HG02938 (cell line): ENCODE results near the gene RHOT1.
A peak's percentile ranks its signal among the peaks of the same experiment; 100 is the strongest.
"Not testable (repeated sequence)": the region's sequence is repeated elsewhere in the genome, so short reads cannot be mapped to it uniquely, and the experiment has no call there.

ENCODE experiments used
- ATAC-seq: cut with Tn5 transposase; IDR thresholded peaks from one replicate; pipeline ENCODE4 v1.9.1; 2021; ENCODE audit warnings: mild to moderate bottlenecking, moderate library complexity; ENCODE audit not compliant: unreplicated experiment

RHOT1 gene

DNA sequence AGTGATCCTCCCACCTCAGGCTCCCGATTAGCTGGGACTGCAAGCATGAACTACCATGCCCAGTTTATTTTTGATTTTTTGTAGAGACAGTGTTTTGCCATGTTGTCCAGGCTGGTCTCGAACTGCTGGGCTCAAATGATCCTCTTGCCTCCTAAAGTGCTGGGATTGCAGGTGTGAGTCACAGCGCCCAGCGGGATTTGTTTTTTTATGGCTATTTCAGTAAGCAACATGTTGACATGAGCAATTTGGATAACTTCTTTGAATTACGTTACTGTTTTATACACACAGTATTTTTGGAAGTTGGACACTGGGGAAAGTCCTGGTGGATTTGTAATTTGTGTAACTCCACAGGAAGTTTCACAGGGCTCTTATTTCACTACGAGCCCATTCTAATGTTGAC lies 18.5 kb upstream of the RHOT1 start:
- ATAC-seq, result no peak

GRCh38 chr17:32124985-32125847 lies 17.1 kb upstream of the RHOT1 start:
- no peak for ATAC-seq

- no peak for ATAC-seq
These were observed 16.5 kb upstream of the RHOT1 start for GRCh38 chr17:32125848-32126153.

DNA sequence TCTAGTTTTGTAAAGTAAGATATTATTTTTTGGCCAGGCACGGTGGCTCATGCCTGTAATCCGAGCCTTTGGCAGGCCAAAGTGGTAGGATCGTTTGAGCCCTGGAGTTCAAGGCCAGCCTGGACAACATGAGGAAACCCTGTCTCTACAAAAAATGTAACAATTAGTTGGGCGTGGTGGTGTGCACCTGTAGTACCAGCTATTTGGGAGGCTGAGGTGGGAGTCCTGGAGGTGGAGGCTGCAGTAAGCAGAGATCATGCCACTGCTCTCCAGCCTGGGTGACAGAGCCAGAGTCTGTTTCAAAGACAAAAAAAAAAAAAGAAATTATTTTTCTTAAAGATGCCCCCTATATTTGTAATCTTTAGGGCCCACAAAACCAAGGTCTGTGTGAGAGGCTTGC lies 16.0 kb upstream of the RHOT1 start:
- no peak for ATAC-seq

GRCh38 chr17:32126746-32127145 lies 15.6 kb upstream of the RHOT1 start:
- ATAC-seq, result no peak

GRCh38 chr17:32127158-32127897 lies 15.0 kb upstream of the RHOT1 start:
- peak; percentile 72 for ATAC-seq

DNA sequence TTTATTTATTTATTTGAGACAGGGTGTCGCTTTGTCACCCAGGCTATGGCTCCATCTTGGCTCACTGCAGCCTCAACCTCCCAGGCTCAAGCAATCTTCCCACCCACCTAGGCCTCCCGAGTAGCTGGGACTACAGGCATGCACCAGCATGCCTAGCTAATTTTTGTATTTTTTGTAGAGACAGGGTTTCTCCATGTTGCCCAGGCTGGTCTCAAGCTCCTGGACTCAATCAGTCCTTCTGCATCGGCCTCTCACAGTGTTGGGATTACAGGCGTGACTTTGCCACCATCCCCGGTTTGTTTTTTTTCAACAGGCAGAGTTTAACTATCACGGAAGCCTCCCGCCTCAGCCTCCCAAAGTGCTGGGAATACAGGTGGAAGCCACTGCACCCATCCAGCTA lies 13.8 kb upstream of the RHOT1 start:
- ATAC-seq, result not testable (repeated sequence)

- ATAC-seq, result not testable (repeated sequence)
These were observed 6.7 kb upstream of the RHOT1 start for GRCh38 chr17:32135497-32136117.

DNA sequence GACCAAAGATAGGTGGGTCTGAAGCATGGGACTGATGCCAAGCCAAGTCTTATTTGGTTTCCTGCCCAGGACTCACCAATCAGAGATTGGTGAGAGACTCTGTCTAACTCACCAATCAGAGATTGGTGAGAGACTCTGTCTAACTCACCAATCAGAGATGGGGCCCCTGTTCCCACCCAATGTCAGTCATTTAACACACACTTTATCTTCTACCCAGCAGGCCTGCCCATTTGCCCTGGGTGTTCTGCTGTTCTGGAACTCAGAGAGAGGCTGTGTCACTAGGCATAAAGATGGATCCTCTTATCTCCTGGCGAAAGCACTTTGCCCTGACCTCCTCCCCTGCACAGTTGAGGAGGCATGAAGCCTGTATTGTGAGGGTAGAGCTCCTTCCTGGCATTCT lies 5.4 kb upstream of the RHOT1 start:
- no peak for ATAC-seq

GRCh38 chr17:32139504-32139903 lies 2.8 kb upstream of the RHOT1 start:
- ATAC-seq, result not testable (repeated sequence)

DNA sequence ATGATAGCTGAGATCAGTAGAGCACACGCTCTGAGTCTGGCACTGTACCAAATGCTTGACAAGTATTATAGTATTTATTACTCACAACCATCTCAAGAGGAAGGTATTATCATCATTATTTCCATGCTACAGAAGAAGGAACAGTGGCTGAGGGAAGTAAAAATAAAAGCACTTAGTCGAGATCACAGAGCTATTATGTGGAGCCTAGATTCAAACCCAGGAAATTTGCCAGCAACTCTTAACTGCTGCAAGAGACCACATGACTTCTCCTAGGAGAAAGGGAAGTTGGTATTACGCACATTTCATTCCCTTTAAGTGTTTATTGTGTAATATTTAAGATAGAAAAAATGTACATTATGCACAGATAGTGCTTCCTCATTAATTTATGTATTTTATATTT lies 1.0 kb upstream of the RHOT1 start:
- ATAC-seq, result no peak

- ATAC-seq, result no peak
These were observed 644 bp upstream of the RHOT1 start for GRCh38 chr17:32141679-32142037.

- no peak for ATAC-seq
These were observed 690 bp downstream of the RHOT1 start for GRCh38 chr17:32142857-32143526.

DNA sequence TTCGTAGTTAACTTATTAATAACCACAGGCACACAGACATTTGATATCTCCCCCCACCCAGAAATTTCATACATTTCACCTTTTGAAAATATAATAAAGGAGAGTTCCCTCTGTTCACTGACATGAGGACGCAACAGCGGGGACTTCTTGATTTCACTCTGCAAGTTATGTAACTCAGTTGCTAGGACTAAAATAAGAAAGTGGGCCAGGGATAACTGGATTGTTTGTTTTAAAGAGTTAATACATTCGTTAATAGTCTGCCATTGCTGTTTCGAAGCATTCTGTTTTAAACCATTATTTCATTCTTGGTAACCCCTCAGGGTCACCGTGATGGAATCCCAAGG lies 1.2 kb downstream of the RHOT1 start:
- ATAC-seq, result no peak

- not testable (repeated sequence) for ATAC-seq
These were observed 2.1 kb downstream of the RHOT1 start for GRCh38 chr17:32144442-32144841.

DNA sequence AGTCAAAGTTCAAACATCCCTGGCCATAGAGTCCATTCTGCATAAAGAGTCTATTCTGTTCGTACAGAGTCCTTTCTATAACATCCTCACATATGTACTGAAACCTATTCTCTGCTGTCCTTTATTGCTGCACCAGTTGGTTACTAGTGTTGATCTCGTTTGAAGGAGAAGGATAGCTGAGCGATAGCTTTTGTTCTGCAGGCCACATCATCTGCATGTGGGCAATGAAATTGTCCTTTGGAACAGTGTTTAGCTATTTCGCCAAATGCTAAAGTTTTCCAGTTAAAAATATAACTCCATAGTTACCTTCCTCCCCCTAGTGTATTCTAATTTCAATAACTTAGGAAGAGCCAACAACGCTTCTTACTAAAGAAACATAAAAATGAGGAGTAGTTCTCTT lies 6.0 kb downstream of the RHOT1 start:
- no peak for ATAC-seq

DNA sequence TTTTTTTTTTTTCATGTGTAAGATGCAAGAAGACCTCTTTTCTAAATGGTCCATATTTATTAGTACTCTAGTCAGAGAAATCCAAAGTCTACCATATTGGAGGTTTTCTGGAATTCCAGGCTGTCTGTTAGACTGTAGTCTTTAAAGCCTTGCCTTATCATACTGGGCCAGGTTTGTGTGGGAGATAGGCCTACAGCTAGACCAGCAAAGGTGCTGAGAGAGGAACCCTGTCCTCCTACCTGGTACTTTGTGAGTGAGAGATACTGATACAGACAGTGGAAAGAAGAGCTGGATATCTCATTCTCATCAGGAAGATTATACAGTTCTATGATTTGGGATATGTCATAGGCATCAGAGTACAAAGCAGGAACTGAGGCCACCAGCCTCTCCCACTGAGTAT lies 8.1 kb downstream of the RHOT1 start:
- ATAC-seq, result no peak

DNA sequence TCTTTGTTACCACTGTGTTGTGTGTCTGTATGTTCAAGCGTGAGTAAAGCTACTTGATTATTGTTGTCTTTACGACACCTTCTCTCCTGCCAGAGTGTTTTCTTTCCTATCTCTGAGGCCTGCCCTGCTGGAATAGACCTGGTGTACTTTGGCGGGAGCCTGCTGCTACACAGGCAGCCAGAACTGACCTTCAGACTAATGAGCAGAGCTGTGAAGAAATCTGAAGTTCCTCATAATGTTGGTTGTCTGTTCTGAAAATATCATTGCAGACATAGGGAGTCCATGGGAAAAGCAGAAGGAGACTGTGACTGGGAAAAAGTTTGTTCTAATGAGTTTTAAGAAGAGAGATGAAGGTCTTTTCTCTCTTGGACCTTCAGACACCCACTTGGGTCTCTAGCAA lies 9.8 kb downstream of the RHOT1 start:
- ATAC-seq, result no peak

DNA sequence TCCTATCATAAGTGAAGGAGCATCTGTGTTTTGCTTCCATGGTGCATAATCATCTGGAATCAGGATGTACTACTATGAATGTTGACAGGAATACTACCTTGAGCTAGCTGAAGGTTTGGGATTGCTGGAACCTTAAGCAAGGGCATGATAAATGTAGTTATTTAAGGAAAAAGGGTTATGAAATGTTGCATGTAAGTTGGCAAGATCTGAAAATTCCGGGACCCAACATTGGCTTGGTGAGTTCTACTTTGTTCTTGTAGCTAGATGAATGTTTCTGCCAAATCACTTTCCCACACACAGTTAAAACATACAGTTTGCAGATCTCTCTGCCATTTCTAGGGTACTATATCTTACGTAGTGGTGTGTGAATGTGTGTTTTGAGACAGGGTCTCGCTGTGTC lies 13.6 kb downstream of the RHOT1 start:
- ATAC-seq, result no peak

GRCh38 chr17:32156656-32157055 lies 14.4 kb downstream of the RHOT1 start:
- ATAC-seq, result no peak

DNA sequence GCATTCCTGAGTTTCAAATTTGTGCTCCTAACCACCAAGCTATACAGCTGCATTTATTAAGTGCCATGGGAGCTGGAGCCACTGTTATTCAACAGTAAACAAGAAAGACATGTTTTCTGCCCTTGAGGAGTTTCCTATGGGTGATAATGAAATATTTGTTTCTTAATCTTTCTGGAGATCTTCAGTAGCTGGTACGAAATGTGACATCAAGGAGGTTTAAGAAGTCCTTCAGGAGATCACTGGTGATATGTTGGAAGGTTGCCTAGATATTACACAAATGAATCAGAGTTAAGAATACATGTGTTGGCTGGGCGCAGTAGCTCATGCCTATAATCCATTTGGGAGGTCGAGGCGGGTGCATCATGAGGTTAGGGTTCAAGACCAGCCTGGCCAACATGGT lies 14.9 kb downstream of the RHOT1 start:
- no peak for ATAC-seq
